ENCODE measurements around the gene KIDINS220. TPM values are rescaled to one million over a fixed set of nuclear protein-coding genes. Genes with fewer than 3 reads are reported as not detected.

The KIDINS220 gene
- total RNA-seq, 1 donor from 2014 or later = 69.6 TPM

DNA sequence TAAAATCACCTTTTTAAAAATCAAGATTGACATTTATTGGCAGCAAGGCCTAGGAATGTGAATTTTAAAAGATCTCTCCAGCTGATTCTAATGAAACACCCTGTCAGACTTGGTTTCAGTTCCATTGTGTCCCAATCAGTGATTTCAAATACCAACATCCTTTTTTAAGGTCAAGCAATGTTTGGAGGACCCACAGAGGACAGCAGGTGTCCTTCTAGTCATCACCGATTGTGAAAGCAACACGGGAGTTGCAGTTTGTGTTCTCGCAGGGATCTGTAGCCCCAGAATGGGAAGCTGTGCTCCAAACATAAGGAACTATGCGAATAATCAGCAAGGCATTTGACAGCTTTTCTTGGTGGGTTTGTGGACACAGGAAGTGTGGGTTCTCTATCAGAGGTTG is 4.5 kb upstream of the KIDINS220 start:
- Histone ChIP-seq H3K27ac (no peak overlapping the region), H3K27me3 (peaks cover 4% of the 10 kb centered on the region), H3K36me3 (no peaks in the 10 kb centered on the region), H3K4me3 (no peak overlapping the region), H3K9me3 (no peaks in the 10 kb centered on the region), H3K4me1 (peaks cover 4% of the 10 kb centered on the region)
- intact Hi-C loops (cut with DNase I) = no loop called here
- DNase-seq (no peak), ATAC-seq (no peak)
- TF ChIP-seq, protein P1, sequence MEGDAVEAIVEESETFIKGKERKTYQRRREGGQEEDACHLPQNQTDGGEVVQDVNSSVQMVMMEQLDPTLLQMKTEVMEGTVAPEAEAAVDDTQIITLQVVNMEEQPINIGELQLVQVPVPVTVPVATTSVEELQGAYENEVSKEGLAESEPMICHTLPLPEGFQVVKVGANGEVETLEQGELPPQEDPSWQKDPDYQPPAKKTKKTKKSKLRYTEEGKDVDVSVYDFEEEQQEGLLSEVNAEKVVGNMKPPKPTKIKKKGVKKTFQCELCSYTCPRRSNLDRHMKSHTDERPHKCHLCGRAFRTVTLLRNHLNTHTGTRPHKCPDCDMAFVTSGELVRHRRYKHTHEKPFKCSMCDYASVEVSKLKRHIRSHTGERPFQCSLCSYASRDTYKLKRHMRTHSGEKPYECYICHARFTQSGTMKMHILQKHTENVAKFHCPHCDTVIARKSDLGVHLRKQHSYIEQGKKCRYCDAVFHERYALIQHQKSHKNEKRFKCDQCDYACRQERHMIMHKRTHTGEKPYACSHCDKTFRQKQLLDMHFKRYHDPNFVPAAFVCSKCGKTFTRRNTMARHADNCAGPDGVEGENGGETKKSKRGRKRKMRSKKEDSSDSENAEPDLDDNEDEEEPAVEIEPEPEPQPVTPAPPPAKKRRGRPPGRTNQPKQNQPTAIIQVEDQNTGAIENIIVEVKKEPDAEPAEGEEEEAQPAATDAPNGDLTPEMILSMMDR (IDR thresholded peaks at IDR 0.05) = no peak

DNA sequence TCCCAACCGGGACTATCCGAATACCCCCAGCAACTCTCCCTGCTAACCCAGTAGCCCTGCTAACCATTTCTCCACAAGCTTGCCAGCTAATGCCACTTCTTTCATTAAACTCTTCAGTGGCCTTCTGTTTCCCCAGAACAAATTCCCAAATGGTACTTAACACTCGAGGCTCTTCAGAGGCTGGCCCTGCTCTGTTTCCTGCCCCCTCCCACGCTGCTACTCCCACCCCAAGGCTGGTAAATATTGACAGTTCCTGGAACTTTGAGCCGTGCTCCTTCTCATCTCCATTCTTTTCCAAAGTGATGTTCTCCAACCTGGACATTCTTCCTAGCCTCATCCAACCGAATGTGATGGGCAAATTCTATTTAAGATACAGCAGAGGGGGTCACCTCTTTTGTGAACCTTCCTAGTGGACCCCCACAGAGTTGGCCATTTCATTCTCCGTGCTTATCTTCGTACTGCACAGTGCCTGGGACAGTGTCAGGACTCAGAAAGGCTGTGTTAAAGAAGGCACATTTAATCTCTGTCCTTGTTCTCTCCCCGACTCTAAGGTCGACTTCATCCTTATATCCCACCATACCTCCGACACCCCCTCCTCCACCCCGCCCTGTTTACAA is 3.2 kb upstream of the KIDINS220 start:
- Histone ChIP-seq H3K9me3 (no peaks in the 10 kb centered on the region), H3K36me3 (no peaks in the 10 kb centered on the region), H3K27ac (no peak overlapping the region), H3K4me1 (peaks cover 13% of the 10 kb centered on the region), H3K4me3 (no peak overlapping the region), H3K27me3 (no peaks in the 10 kb centered on the region)
- ATAC-seq (peak; percentile 8), DNase-seq (no peak)
- intact Hi-C loops (cut with DNase I) = no loop called here
- TF ChIP-seq, protein P1 (IDR thresholded peaks at IDR 0.05) = no peak

DNA sequence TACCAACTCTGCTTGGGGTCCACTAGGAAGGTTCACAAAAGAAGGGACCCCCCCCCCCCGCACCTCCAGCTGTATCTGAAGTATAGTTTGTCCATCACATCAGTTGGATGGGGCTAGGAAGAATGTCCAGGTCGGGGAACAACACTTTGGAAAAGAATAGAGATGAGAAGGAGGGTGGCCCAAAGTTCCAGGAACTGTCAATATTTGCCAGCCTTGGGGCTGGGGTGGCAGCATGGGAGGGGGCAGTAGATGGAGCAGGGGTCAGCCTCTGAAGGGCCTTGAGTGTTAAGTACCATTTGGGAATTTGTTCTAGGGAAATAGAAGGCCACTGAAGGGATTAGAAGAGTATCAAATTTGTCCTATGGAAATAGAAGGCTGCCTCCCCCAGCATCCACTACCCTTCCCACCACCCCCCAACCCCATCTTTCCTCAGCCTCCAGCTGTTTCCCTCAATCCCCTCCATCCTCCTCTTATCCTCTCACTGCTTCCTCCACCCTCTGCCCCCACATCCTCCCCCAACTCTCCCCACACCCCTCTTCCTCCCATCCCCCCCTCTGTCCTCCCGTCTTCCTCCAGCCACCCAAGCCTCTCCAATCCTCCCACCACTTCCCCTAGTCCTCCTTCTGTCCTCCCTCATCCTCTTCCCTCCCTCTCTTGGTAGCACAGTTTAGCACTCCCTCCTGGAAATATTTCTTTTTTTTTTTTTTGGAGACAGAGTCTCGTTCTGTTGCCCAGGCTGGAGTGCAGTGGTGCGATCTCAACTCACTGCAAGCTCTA is 2.0 kb upstream of the KIDINS220 start:
- intact Hi-C loops (cut with DNase I) = no loop called here
- H3K9me3 ChIP-seq = no peaks in the 10 kb centered on the region
- no peaks in the 10 kb centered on the region for H3K27me3 ChIP-seq
- H3K4me1 ChIP-seq = peaks cover 25% of the 10 kb centered on the region
- DNase-seq (no peak), ATAC-seq (no peak)
- no peak overlapping the region for H3K4me3 ChIP-seq
- TF ChIP-seq, protein P1 (IDR thresholded peaks at IDR 0.05) = no peak
- H3K36me3 ChIP-seq = no peaks in the 10 kb centered on the region
- H3K27ac ChIP-seq = no peak overlapping the region

DNA sequence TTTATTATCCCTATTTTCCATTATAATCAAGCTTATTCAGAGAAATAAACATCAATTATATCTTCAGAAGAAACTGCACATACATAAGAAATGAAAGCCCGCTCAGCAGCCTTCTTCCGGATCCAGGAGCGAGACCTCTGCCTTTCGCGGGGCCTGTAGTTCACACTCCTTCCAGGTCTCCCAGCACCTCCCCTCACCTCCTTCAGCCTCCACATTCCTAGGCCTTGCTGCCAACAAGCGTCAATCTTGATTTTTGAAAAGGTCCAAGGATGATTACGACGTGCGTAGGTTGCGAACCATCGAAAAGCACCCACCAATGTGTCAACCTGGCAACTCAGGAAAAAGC is 355 bp upstream of the KIDINS220 start:
- no peak overlapping the region for H3K27ac ChIP-seq
- TF ChIP-seq, protein P1 (IDR thresholded peaks at IDR 0.05) = no peak

DNA sequence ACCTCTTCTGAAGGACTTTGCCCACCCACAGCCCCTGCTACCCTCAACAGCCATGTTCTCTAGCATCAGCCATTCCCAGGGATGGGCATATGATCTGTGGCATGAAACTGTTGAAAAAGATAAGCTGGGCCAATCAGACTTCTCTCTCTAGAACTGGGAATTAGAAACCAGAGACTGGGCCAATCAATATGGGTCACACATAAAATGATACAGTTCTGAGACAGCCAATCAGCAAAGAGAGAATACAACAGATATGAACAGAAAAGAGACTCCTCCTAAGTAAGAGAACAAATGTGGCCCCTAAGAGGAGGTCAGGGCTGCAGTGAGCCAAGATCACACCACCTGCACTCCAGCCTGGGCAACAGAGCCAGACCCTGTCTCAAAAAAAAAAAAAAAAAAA is 2.1 kb downstream of the KIDINS220 start:
- Histone ChIP-seq H3K9me3 (no peaks in the 10 kb centered on the region), H3K4me1 (peaks cover 25% of the 10 kb centered on the region), H3K27me3 (no peaks in the 10 kb centered on the region), H3K27ac (no peak overlapping the region), H3K4me3 (peak overlapping the region; percentile 98), H3K36me3 (no peaks in the 10 kb centered on the region)
- TF ChIP-seq, protein P1 (IDR thresholded peaks at IDR 0.05) = no peak
- intact Hi-C loops (cut with DNase I) = no loop called here
- DNase-seq (no peak), ATAC-seq (no peak)

More for the DNA sequence above, 355 bp upstream of the KIDINS220 start:
- H3K27me3 ChIP-seq = no peaks in the 10 kb centered on the region
- no peak for DNase-seq
- intact Hi-C loops (cut with DNase I) = no loop called here
- peak overlapping the region; percentile 98 for H3K4me3 ChIP-seq
- no peaks in the 10 kb centered on the region for H3K9me3 ChIP-seq
- peaks cover 25% of the 10 kb centered on the region for H3K4me1 ChIP-seq
- H3K36me3 ChIP-seq = no peaks in the 10 kb centered on the region
- peak; percentile 20 for ATAC-seq
